Stimulated activated naive CD8-positive, alpha-beta T cell treated with anti-CD3 and anti-CD28 coated beads, Interleukin-15, amount 100 ng/mL, for 72 hours (primary cell): ENCODE measurements around the gene SBK3.

Experiments used
- ATAC-seq: fragments of 150-1000 bp; cut with Tn5 transposase; 2 replicates; pipeline ENCODE4 v1.10.0; 2021; ENCODE audit warnings: mild to moderate bottlenecking, moderate library complexity
- DNase-seq, 2 donors: peaks; one replicate each; pipeline ENCODE4 v3.0.0; 2021 to 2022
- H3K27ac Mint-ChIP-seq, 2 donors: one replicate each; pipeline ENCODE4 v1.8.0; 2022; ENCODE audit warnings: mild to moderate bottlenecking in 2 of 2, mixed read lengths in 2 of 2, moderate library complexity in 2 of 2
- H3K27me3 Mint-ChIP-seq: one replicate; pipeline ENCODE4 v1.8.0; 2022; ENCODE audit warnings: mixed read lengths
- H3K4me1 Mint-ChIP-seq: one replicate; pipeline ENCODE4 v1.8.0; 2022; ENCODE audit warnings: mild to moderate bottlenecking, mixed read lengths
- H3K4me3 Mint-ChIP-seq, 2 donors: one replicate each; pipeline ENCODE4 v1.8.0; 2022; ENCODE audit warnings: mild to moderate bottlenecking in 2 of 2, mixed read lengths in 2 of 2, moderate library complexity in 1 of 2
- H3K9me3 Mint-ChIP-seq, 2 donors: one replicate each; pipeline ENCODE4 v1.8.0; 2022; ENCODE audit warnings: mixed read lengths in 2 of 2

Gene SBK3

GRCh38 chr19:55553217-55554182 lies 8.2 kb upstream of the SBK3 start:
- H3K9me3 Mint-ChIP-seq = no peaks in the 10 kb centered on the region
- ATAC-seq (no peak), DNase-seq (no peak)
- H3K27ac Mint-ChIP-seq = peak overlapping the region in 1 of 2 donors; percentile 73
- H3K4me3 Mint-ChIP-seq = no peak overlapping the region
- no peaks in the 10 kb centered on the region for H3K4me1 Mint-ChIP-seq
- peaks cover 24% of the 10 kb centered on the region for H3K27me3 Mint-ChIP-seq

- Mint-ChIP-seq H3K4me3 (no peak overlapping the region), H3K9me3 (no peaks in the 10 kb centered on the region), H3K4me1 (peaks cover under 1% of the 10 kb centered on the region), H3K27me3 (peaks cover 33% of the 10 kb centered on the region), H3K27ac (peak overlapping the region in 1 of 2 donors; percentile 73)
- ATAC-seq (no peak), DNase-seq (no peak)
Measured at GRCh38 chr19:55552620-55553019, 7.3 kb upstream of the SBK3 start.

DNA sequence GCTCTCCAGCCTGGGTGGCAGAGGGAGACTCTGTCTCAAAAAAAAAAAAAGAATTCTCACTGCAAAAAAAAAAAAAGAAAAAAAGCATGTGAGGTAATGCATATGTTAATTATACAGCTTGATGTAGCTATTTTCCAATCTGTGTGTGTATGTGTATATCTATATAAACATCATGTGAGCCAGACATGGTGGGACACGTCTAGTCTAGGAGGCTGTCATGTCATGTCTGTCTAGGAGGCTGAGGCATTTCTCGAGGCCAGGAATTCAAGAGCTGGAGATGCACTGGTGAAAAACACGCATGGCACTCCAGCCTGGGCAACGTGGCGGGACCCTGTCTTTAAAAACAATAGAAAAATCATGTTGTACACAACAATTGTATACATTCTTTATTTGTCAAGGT lies 6.9 kb upstream of the SBK3 start:
- Mint-ChIP-seq H3K27ac (no peak overlapping the region), H3K9me3 (no peaks in the 10 kb centered on the region), H3K4me1 (peaks cover 4% of the 10 kb centered on the region), H3K27me3 (peaks cover 37% of the 10 kb centered on the region), H3K4me3 (no peak overlapping the region)
- ATAC-seq (no peak), DNase-seq (no peak)

DNA sequence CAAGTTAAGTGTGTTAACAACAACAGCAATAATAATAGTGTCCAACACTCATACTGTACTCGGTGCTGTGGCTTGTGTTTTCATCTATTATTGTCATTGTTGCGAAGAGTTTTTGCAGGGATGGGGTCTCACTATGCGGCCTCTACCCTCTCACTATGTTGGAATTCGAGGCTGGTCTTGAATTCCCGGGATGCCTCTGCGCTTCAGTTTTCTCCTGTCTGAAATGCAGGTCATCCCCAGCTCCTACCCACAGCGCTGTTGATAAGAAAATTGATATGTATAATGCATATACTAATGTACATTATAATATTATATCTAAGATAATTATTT lies 4.9 kb upstream of the SBK3 start:
- no peak overlapping the region for H3K27ac Mint-ChIP-seq

DNA sequence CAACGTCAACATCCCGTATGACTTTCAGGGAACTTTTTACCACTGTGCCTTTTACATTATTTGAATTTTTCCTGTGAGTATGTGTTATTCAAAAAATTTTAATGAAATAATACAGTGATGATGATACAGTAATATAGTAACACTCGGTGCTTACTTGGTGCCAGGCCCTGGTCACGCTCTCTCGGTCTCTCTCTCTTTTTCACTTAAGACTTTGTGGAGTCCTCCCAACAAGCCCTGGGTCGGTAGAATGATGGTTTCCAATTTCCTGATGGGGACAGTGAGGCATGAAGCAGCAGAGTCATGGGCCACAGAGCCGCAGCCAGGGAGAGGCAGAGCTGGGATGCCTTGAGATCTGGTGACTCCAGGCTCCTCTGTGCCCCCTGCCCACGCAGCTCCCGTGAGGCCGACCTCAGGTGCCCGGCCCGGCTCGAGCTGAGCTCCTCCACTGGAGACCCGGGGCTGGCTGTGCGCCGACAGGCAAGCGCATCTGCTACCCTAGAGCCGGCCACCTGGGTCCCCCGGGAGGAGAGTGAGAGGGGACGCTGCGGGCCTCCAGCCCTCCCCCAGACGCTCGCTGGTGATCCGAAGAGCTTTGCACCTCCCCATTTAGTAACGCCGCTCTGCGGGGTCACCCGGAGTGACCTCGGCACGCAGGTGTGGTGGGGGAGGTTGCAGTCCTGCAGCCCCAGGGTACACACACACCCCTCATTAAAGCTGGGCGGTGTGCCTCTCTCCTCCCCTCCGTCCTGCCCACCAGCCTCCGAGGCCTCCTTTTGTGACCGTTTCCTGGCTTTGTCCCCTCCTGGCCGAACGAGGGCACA lies 4.4 kb upstream of the SBK3 start:
- DNase-seq = no peak
- Mint-ChIP-seq H3K27ac (no peak overlapping the region), H3K4me3 (no peak overlapping the region), H3K4me1 (peaks cover 6% of the 10 kb centered on the region), H3K9me3 (no peaks in the 10 kb centered on the region), H3K27me3 (peaks cover 55% of the 10 kb centered on the region)
- no peak for ATAC-seq

More for the DNA sequence above, 4.9 kb upstream of the SBK3 start:
- DNase-seq = no peak
- Mint-ChIP-seq H3K4me1 (peaks cover 6% of the 10 kb centered on the region), H3K4me3 (no peak overlapping the region), H3K27me3 (peaks cover 53% of the 10 kb centered on the region), H3K9me3 (no peaks in the 10 kb centered on the region)
- no peak for ATAC-seq

DNA sequence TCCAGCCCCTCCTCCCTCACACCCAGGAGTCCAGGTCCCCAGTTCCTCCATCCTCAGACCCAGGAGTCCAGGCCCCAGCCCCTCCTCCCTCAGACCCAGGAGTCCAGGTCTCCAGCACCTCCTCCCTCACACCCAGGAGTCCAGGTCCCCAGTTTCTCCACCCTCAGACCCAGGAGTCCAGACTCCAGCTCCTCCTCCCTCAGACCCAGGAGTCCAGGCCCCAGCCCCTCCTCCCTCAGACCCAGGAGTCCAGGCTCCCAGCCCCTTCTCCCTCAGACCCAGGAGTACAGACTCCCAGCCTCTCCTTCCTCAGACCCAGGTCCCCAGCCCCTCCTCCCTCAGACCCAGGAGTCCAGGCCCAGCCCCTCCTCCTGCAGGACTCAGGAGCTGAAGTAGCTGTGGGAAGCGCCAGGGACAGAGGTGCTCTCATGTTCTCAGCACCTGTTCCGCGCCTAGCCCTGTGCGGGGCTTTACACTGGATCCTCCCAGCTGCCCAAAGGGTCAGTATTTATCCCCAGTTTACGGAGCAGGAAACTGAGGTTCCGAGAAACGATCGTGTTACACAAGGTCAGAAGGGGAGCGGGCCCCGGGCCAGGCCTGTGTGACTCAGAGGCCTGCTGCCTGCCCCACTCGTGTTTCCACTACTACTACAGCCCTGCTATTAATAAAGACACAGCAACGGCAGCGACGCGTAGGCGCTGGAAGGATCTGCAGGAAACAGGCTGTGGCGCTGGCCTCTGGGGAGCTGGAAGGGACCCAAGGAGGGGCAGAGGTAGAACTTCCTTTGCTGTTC lies 1.7 kb upstream of the SBK3 start:
- peaks cover 40% of the 10 kb centered on the region for H3K27me3 Mint-ChIP-seq
- peaks cover 0 to 6% of the 10 kb centered on the region in 2 donors for H3K9me3 Mint-ChIP-seq
- H3K4me3 Mint-ChIP-seq = no peak overlapping the region
- DNase-seq (no peak), ATAC-seq (no peak)
- H3K4me1 Mint-ChIP-seq = peaks cover 6% of the 10 kb centered on the region
- H3K27ac Mint-ChIP-seq = no peak overlapping the region

DNA sequence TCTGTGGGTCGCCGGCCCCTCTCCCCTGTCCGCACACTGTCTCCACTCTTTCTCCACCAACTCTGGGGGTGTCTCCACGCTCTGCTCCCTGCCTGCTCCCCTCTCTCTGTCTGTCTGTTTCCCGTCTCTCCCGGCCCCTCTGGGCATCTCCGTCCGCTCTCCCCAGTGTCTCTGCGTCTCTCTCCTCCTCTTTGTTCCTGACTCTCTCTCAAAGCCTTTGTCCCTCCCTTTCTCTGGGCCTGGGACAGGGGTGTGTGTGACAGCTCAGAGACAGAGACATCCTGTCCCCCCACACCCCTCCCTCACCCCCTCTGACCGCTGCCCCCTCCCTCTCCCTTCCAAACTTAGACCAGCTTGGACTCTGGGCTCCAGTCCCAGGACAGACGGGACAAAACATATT lies 668 bp upstream of the SBK3 start:
- H3K9me3 Mint-ChIP-seq = peaks cover 0 to 6% of the 10 kb centered on the region in 2 donors
- ATAC-seq (no peak), DNase-seq (no peak)
- peaks cover 6% of the 10 kb centered on the region for H3K4me1 Mint-ChIP-seq
- no peak overlapping the region for H3K4me3 Mint-ChIP-seq
- H3K27me3 Mint-ChIP-seq = peaks cover 39% of the 10 kb centered on the region
- H3K27ac Mint-ChIP-seq = no peak overlapping the region

DNA sequence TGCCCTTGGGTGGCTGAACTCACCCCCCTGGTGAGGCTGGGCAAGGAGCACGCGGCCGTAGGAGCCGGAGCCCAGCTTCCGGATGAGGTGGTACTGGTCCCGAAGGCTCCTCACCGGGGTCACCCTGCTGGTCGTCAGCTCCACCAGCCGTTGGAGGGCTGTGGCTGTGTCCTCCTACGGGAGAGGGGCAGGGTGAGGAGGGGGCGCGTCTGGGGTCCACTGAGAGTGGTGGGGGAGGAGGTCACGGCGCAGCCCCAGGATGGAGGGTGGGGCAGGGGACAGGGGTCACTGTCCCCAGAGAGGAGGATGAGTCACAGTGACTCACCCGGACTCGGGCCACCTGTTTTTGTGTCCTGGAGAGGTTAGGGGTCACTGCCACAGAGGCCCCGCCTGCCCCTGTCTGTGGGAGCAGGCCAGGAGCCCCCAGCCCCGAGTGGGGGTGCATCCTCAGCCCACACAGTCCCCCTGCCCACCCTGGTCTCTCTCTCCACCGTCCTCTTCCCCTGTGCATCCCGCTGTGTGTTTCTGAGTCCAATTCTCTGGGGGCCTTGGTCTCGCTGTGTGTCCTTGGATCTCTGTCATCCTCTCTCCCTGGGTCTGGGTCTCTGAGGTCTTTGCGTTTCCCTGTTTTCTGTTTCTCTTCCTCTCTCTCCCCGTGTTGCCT lies 435 bp downstream of the SBK3 start:
- Mint-ChIP-seq H3K4me3 (no peak overlapping the region), H3K4me1 (peaks cover 6% of the 10 kb centered on the region), H3K27ac (no peak overlapping the region), H3K27me3 (peaks cover 38% of the 10 kb centered on the region), H3K9me3 (peaks cover 0 to 6% of the 10 kb centered on the region in 2 donors)
- DNase-seq (no peak), ATAC-seq (no peak)

GRCh38 chr19:55544014-55544413 lies 1.3 kb downstream of the SBK3 start:
- no peak for ATAC-seq
- Mint-ChIP-seq H3K27ac (no peak overlapping the region), H3K4me1 (peaks cover 6% of the 10 kb centered on the region), H3K4me3 (no peak overlapping the region), H3K9me3 (peaks cover 0 to 6% of the 10 kb centered on the region in 2 donors), H3K27me3 (peaks cover 34% of the 10 kb centered on the region)
- DNase-seq = no peak

- Mint-ChIP-seq H3K4me1 (peaks cover 6% of the 10 kb centered on the region), H3K9me3 (peaks cover 0 to 6% of the 10 kb centered on the region in 2 donors), H3K27ac (peak overlapping the region in 1 of 2 donors; percentile 22), H3K27me3 (peaks cover 33% of the 10 kb centered on the region), H3K4me3 (no peak overlapping the region)
- DNase-seq (no peak), ATAC-seq (no peak)
Measured at GRCh38 chr19:55543567-55543966, 1.8 kb downstream of the SBK3 start.

DNA sequence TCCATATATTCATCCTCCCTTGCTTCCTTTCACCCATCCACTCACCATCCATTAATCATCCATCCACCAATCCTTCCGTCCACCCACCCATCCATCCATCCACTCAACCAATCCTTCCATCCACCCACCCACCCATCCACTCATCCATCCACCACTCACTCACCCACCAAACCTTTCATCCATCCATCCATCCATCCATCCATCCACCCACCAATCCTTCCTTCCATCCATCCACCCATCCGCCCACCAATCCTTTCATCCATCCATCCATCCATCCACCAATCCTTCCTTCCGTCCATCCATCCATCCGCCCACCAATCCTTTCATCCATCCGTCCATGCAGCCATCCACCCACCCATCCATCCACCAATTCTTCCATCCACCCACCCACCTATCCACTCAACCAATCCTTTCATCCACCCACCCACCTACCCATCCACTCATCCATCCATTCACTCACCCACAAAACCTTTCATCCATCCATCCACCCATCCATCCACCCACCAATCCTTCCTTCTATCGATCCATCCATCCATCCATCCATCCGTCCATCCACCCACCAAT lies 3.0 kb downstream of the SBK3 start:
- peaks cover 0 to 6% of the 10 kb centered on the region in 2 donors for H3K9me3 Mint-ChIP-seq
- no peak for ATAC-seq

DNA sequence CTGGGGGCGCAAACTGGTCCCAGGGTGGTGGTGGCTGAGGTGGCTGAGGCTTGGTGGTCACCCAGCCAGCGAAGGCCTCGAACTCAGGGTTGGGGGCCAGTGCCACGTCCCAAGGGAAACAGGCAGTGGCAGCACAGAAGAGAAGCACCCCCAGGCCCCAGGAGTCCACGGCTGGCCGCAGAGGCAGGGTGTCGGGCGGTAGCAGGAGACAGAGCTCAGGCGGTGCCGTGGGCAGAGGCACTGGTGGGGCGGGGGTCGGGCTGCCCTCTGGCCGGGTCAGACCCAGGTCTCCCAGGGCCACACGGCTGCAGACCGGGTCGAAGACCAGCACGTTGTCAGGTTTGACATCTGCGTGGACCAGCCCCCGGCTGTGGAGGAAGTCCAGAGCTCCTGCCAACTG lies 4.3 kb downstream of the SBK3 start:
- no peaks in the 10 kb centered on the region for H3K4me1 Mint-ChIP-seq
- ATAC-seq (no peak), DNase-seq (no peak)
- peaks cover 0 to 6% of the 10 kb centered on the region in 2 donors for H3K9me3 Mint-ChIP-seq
- H3K27ac Mint-ChIP-seq = no peak overlapping the region
- H3K27me3 Mint-ChIP-seq = peaks cover 11% of the 10 kb centered on the region
- H3K4me3 Mint-ChIP-seq = no peak overlapping the region

More for the DNA sequence above, 3.0 kb downstream of the SBK3 start:
- DNase-seq = no peak
- Mint-ChIP-seq H3K27me3 (peaks cover 21% of the 10 kb centered on the region), H3K4me3 (no peak overlapping the region), H3K27ac (no peak overlapping the region), H3K4me1 (peaks cover 3% of the 10 kb centered on the region)

DNA sequence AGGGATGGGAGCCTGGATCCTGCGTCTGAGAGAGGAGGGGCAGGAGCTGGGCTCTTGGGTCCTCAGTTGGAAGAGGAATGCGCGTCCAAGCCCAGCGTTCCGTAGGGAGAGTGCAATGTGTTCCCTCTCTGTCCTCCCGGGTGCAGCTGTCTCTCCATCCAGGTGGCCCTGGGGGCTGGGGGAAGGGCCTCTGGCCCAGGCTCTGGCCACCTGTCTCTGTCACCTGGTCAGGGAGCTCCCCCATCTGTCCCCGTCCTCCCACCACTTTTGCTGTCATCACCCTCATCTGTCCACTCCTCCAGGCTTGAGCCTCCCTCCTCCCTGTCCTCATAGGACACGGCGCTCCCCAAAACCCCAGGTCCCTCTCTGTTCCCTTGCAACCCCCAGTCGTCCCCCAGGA lies 4.7 kb downstream of the SBK3 start:
- ATAC-seq (no peak), DNase-seq (no peak)
- H3K4me1 Mint-ChIP-seq = no peaks in the 10 kb centered on the region
- H3K27ac Mint-ChIP-seq = no peak overlapping the region
- H3K4me3 Mint-ChIP-seq = no peak overlapping the region
- peaks cover 0 to 6% of the 10 kb centered on the region in 2 donors for H3K9me3 Mint-ChIP-seq
- peaks cover 7% of the 10 kb centered on the region for H3K27me3 Mint-ChIP-seq

DNA sequence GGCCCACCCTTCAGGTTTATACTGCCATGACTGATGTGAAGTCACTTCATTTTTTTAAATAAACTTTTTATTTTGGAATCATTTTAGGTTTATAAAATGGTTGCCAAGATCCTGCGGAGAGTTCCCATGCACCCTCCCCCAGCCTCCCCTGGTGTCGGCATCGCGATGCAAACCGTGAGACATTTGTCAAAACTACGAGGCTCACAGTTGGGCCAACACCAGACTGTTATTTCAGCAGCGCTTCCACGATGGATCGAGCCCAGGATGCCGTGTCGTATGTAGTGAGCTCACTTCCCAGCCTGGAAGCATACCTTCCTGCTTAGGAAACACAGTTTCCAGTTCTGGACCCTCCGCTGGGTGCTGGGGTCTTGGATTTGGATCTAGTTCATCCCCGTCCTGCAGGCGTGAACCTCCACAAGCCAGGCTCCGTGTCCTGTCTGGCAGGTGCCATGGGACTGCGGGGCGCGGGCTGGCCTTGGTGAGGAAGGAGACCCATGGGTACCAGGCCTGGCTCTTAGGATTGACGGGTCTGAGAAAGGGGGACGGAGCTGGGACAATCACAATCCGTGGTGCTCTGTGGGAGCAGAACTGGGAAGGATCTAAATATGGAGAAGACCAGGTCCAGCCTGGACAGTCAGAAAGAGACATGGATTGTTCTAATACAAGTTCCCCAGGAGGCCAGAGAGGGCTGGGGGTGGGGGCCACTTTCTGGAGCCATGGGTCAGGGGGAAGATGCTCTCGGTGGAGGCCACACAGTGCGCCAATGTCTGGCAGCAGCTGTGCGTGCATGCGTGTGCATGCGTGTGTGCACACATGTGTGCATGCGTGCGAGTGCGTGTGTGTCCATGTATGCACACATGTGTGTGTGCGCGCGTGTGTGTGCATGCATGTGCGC lies 6.0 kb downstream of the SBK3 start:
- Mint-ChIP-seq H3K4me3 (no peak overlapping the region), H3K27me3 (no peaks in the 10 kb centered on the region), H3K4me1 (no peaks in the 10 kb centered on the region), H3K27ac (no peak overlapping the region), H3K9me3 (peaks cover 0 to 6% of the 10 kb centered on the region in 2 donors)
- ATAC-seq (no peak), DNase-seq (no peak)
